Lower leg skin (tissue), 4 donors: Measurements from ENCODE around the gene CEMIP2. TPM values are rescaled to one million over a fixed set of nuclear protein-coding genes. Genes with fewer than 3 reads are reported as not detected.

ENCODE experiments used
- DNase-seq, 2 donors: peaks; one replicate each; pipeline ENCODE4 v3.0.0-alpha.2; 2019; ENCODE audit warnings: low spot score in 2 of 2
- H3K4me3 ChIP-seq: fragments of 200-600 bp; sonication (generic); 2 replicates; pipeline ENCODE4 v1.5.1; 2017; ENCODE audit warnings: mild to moderate bottlenecking, low read depth; ENCODE audit not compliant: poor library complexity, severe bottlenecking
- POLR2A ChIP-seq, 2 donors: fragments of 450-650 bp; IDR thresholded peaks; one replicate each; pipeline ENCODE4 v1.6.1; 2016 to 2017; ENCODE audit warnings: antibody characterized with exemption in 2 of 2, mild to moderate bottlenecking in 1 of 2, moderate library complexity in 1 of 2
- WGBS, 2 donors: methylation state at CpG; one replicate each; pipeline ENCODE4 v1.1.5; 2018; 5-methylcytosine and 5-hydroxymethylcytosine counted together
- intact Hi-C: fragments of 100-400 bp; cut with DNase I; formaldehyde crosslinking; loops from one replicate; pipeline ENCODE4 v1.15.0; 2023; ENCODE audit warnings: low total_unique reads
- total RNA-seq, 4 donors: library from RNA; depleted of rRNA; stranded (reverse); fragments of >200 nt; gene quantifications; one replicate each; pipeline ENCODE4 v1.1.0, GENCODE V29; 2016
- TF ChIP-seq, protein P1 (sequence below), 3 donors: fragments of 450-650 bp; IDR thresholded peaks; one replicate each; pipeline ENCODE4 v1.5.1; 2016; ENCODE audit warnings: antibody characterized with exemption in 3 of 3, mild to moderate bottlenecking in 3 of 3, moderate library complexity in 2 of 3

Gene CEMIP2
- total RNA-seq, 4 donors from 2014 or later: 20.6 to 48.6 (median 29.0) TPM

DNA sequence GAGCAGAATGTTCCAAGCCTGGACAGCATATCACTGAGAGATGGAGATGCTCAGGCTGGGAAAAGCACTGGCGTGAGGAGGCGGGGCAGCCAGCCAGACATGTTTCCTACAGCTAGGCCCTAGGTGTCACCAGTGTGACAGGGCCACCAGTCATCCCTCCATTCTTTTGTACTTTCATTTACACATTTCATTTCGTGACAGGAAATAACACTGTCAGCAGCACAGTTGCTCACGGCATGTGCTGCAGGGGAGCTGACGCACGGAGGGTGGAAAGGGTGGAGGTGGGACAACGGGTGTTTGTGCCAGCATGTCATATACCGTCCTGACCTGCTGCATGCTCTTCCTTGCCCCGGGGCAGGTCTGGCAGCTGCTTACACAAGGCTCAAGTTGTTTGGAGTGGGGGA is 14.8 kb upstream of the CEMIP2 start:
- no peak overlapping the region for H3K4me3 ChIP-seq
- TF ChIP-seq, protein P1, sequence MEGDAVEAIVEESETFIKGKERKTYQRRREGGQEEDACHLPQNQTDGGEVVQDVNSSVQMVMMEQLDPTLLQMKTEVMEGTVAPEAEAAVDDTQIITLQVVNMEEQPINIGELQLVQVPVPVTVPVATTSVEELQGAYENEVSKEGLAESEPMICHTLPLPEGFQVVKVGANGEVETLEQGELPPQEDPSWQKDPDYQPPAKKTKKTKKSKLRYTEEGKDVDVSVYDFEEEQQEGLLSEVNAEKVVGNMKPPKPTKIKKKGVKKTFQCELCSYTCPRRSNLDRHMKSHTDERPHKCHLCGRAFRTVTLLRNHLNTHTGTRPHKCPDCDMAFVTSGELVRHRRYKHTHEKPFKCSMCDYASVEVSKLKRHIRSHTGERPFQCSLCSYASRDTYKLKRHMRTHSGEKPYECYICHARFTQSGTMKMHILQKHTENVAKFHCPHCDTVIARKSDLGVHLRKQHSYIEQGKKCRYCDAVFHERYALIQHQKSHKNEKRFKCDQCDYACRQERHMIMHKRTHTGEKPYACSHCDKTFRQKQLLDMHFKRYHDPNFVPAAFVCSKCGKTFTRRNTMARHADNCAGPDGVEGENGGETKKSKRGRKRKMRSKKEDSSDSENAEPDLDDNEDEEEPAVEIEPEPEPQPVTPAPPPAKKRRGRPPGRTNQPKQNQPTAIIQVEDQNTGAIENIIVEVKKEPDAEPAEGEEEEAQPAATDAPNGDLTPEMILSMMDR (IDR thresholded peaks at IDR 0.05): no peak
- TF ChIP-seq POLR2A (IDR thresholded peaks at IDR 0.05): no peak
- WGBS, 2 donors: 42 to 46% methylated on average over 9 of the region's 9 CpGs
- intact Hi-C loops: no loop called here
- DNase-seq: peak; percentile 32 to 89

DNA sequence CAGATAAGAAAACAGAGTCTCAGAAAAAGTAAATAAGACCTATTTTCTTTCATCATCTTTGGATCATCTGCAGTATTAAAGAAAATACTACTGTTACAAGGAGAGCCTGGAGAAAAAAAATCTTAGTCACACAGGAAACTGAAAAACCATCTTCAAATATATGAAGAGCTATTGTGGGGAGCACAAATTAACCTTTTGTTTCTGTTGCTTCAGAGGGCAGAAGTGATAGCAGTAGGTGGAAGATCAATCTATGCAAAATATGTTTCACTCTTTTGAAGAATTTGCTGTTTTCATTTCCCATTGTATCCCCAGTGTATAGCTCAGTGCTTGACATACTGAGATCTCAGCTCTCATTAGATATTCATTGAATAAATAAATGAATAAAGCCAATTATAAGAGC is 13.1 kb upstream of the CEMIP2 start:
- intact Hi-C loops: no loop called here
- TF ChIP-seq, protein P1 (IDR thresholded peaks at IDR 0.05): no peak
- TF ChIP-seq POLR2A (IDR thresholded peaks at IDR 0.05): no peak
- DNase-seq: no peak
- H3K4me3 ChIP-seq: no peak overlapping the region

DNA sequence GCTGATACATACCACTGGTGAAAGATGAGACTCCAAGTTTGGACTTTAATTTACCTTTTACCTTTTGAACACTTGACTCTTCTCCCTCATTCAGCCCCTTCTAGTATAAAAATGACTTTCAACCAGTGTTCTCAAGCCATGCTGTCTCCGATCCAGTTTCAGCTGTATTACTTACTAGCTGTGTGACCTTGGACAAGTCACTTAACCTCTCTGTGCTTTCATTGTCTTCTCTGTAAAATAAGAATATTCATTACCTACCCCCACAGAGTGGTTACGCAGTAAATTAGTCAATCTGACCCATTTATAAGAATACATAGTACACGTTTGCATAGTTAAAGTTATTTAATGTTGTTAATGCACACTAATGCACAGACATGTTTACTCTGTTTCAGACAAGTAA is 12.6 kb upstream of the CEMIP2 start:
- intact Hi-C loops: no loop called here
- DNase-seq: no peak
- 80 to 91% methylated on average over 3 of the region's 3 CpGs for WGBS, 2 donors
- TF ChIP-seq, protein P1 (IDR thresholded peaks at IDR 0.05): no peak
- TF ChIP-seq POLR2A (IDR thresholded peaks at IDR 0.05): no peak
- H3K4me3 ChIP-seq: no peak overlapping the region

DNA sequence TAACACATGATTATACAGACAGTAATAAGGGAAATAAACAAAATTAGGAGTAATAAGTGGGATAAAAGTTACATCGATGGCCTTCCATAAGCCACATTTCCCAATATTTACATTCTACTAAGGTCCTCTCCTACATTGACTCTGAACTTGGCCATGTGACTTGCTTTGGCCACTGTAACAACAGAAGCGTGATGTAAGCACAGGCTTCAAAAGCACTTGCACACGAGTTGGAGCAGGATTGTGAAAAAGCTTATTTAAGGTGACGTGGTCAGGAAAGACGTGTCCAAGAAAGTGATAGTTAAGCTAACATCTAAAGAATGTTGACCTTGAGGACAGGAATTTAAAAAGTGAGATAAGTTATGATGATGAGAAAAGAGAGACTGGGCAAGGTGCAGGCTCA is 9.8 kb upstream of the CEMIP2 start:
- TF ChIP-seq, protein P1 (IDR thresholded peaks at IDR 0.05): peak in 1 of 3 donors; percentile 58
- no peak for TF ChIP-seq POLR2A (IDR thresholded peaks at IDR 0.05)
- intact Hi-C loops: no loop called here
- 87 to 89% methylated on average over 5 of the region's 5 CpGs for WGBS, 2 donors
- H3K4me3 ChIP-seq: no peak overlapping the region
- DNase-seq: no peak

DNA sequence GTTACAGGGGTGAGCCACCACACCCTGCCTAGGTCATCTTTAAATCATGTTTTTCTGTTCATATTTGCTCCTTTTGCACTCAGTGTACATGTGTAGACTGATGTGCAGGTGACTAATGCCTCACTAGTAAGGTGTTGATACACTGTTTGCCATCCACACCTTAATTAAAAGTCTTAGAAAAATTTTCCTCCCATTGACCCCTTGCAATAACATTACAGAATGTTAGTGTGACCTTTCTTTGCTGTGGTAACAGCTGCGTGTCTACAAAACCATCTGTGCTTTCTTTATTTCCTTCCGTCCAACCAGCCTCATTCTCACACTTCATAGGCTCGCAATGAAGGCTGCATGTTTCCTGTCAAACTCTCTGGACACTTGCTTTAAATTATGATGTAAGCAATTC is 6.6 kb upstream of the CEMIP2 start:
- no peak for DNase-seq
- TF ChIP-seq, protein P1 (IDR thresholded peaks at IDR 0.05): no peak
- TF ChIP-seq POLR2A (IDR thresholded peaks at IDR 0.05): no peak
- intact Hi-C loops: no loop called here
- WGBS, 2 donors: 68 to 96% methylated on average over 3 of the region's 3 CpGs
- H3K4me3 ChIP-seq: no peak overlapping the region

DNA sequence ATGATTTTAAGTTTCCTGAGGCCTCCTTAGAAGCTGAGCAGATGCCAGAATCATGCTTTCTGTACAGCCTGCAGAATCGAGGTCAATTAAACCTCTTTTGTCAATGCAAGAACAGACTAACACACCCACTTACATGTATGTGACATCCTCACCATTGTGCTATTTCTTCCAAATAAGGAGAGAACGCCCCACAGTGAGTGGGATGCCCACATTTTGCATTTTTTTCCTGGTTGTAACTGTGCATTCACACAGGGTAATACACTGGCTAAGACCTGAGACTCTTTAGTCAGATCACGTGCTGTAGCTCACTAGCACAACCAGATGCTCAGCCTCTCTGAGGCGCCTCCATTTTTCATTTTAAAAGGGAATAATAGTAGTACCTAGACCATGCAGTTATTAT is 4.4 kb upstream of the CEMIP2 start:
- intact Hi-C loops: no loop called here
- TF ChIP-seq, protein P1 (IDR thresholded peaks at IDR 0.05): no peak
- no peak for TF ChIP-seq POLR2A (IDR thresholded peaks at IDR 0.05)
- no peak for DNase-seq
- 82 to 89% methylated on average over 4 of the region's 4 CpGs for WGBS, 2 donors
- H3K4me3 ChIP-seq: no peak overlapping the region
